SH-SY5Y (cell line): ENCODE measurements around the gene CRYBA4.

Experiments
- GATA2 ChIP-seq: IDR thresholded peaks from 2 replicates; pipeline ENCODE4 v1.6.1; 2011; ENCODE audit warnings: mild to moderate bottlenecking, low read depth, low read length
- GATA3 ChIP-seq: IDR thresholded peaks from 2 replicates; pipeline ENCODE4 v1.6.1; 2011; ENCODE audit warnings: low read depth, mild to moderate bottlenecking, low read length, moderate library complexity

DNA sequence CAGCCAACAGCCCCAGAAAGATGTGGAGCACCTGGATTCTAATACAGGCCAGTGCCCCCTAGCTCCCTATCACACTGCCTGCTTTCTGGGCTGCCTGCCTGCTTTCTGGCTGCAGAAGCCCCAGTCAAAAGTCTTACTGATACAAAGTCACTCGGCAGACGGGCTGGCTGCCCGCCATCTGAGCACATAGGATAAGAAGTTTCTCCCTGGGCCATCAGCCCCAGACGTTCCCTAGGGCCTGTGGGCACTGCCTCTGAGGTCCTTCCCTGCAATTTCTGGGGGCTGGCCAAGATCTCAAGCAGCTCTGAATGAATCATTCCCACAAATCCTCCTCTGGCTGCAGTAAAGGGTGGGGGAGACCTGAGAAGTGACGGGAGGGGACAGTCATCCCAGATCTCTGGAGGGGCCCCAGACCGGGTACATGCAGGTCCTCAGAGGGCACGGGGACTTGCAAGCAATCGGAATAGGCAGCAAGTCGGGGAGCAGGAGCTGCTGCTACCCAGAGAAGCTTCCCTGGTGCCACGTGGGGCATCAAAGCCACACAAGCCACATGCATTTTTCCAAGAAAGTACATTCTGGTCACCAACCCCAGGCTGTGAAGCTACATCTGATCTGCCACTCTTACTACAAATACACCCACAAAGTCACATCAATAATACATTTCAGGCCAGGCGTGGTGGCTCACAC, 36.5 kb upstream of the CRYBA4 start:
- TF ChIP-seq GATA3 (no peak), GATA2 (no peak)
